ENCODE data around the gene PLOD1.
A peak's percentile ranks its signal among the peaks of the same experiment; 100 is the strongest.
"Not testable (repeated sequence)": the region's sequence is repeated elsewhere in the genome, so short reads cannot be mapped to it uniquely, and the experiment has no call there.

Gene PLOD1

DNA sequence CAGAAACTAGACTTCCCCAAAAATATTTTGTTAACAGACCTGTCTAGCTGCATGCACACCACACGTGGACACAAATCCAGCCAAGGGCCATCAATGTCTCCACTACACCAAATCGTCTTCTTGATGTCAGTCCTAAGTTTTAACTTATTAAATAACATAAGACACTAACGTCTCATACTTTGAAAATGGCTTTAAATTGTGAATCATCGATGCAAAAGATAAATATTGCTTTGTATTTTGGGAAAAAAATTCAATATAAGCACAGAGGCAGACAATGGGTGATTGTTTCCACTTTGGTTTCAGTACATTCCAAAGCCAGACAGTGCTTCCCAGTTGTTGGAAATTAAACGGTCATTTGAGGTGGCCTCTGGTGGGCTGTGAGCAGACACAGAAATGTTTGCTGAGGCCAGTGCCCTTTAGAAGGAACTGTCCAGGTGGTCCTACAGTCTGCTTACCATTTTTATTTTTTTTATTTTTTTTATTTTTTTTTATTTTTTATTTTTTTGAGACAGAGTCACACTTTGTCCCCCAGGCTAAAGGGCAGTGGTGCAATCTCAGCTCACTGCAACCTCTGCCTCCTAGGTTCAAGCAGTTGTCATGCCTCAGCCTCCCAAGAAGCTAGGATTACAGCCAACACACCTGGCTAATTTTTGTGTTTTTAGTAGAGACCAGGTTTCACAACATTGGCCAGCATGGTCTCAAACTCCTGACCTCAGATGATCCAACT is 6.5 kb upstream of the PLOD1 start:
- TF ChIP-seq CTCF (IDR thresholded peaks at IDR 0.05; ENCODE audit: low read depth, low read length), result no peak
- no peak for TF ChIP-seq MYC (IDR thresholded peaks at IDR 0.05; ENCODE audit: low read depth, low read length)
- TF ChIP-seq MAX (IDR thresholded peaks at IDR 0.05; ENCODE audit: low read depth, low read length), result no peak
- no peak for TF ChIP-seq POLR2A (IDR thresholded peaks at IDR 0.05; ENCODE audit: extremely low read depth, insufficient read length)
- no peak for DNase-seq (ENCODE audit: low read depth)

GRCh38 chr1:11929849-11930248 is 4.7 kb upstream of the PLOD1 start:
- TF ChIP-seq POLR2A (IDR thresholded peaks at IDR 0.05; ENCODE audit: extremely low read depth, insufficient read length), result no peak
- no peak for TF ChIP-seq CTCF (IDR thresholded peaks at IDR 0.05; ENCODE audit: low read depth, low read length)
- TF ChIP-seq MAX (IDR thresholded peaks at IDR 0.05; ENCODE audit: low read depth, low read length), result peak; percentile 97
- peak; percentile 97 for TF ChIP-seq MYC (IDR thresholded peaks at IDR 0.05; ENCODE audit: low read depth, low read length)
- peak; percentile 60 for DNase-seq (ENCODE audit: low read depth)

More for the DNA sequence above, 6.5 kb upstream of the PLOD1 start:
- H3K4me3 ChIP-seq (ENCODE audit: low read depth, low read length), result no peak overlapping the region

DNA sequence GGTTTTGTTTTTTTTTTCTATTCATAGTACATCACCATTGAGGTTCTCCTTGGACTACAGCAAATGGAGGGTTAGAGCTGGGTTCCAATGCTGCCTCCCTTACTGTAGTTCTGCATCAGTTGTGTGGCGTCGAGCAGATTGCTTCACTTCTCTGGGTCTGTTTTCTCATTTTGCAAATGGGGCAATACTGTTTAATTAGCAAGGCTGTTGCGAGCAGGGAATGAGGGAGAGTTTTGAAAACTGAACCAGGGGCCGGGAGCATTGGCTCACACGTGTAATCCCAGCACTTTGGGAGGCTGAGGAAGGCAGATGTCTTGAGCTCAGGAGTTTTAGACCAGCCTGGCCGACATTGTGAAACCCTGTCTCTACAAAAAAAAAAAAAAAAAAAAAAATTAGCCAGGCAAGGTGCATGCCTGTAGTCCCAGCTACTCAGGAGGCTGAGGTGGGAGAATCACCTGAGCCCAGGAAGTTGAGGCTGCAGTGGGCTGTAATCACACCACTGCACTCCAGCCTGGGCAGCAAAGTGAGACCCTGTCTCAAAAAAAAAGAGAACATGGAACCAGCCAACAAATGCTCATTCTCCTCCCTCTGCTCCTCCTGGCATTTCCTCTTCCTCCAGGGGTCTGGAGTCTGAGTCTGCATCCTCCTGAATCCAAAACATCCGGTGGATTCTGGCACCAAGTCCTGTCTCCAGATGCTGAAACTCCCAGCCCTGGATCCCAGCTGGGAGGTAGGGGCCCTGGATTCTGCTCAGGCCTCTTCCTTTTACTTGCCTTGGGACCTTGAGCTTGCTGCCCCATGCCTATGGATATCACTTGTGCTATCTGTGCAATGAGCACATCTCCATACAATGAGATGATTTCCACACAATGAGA is 3.7 kb upstream of the PLOD1 start:
- DNase-seq (ENCODE audit: low read depth), result peak; percentile 38
- no peak overlapping the region for H3K4me3 ChIP-seq (ENCODE audit: low read depth, low read length)
- no peak for TF ChIP-seq MAX (IDR thresholded peaks at IDR 0.05; ENCODE audit: low read depth, low read length)
- TF ChIP-seq CTCF (IDR thresholded peaks at IDR 0.05; ENCODE audit: low read depth, low read length), result no peak
- TF ChIP-seq MYC (IDR thresholded peaks at IDR 0.05; ENCODE audit: low read depth, low read length), result no peak
- TF ChIP-seq POLR2A (IDR thresholded peaks at IDR 0.05; ENCODE audit: extremely low read depth, insufficient read length), result no peak

More at GRCh38 chr1:11929849-11930248, 4.7 kb upstream of the PLOD1 start:
- no peak overlapping the region for H3K4me3 ChIP-seq (ENCODE audit: low read depth, low read length)

GRCh38 chr1:11931845-11932244 is 2.7 kb upstream of the PLOD1 start:
- DNase-seq (ENCODE audit: low read depth), result no peak
- H3K4me3 ChIP-seq (ENCODE audit: low read depth, low read length), result no peak overlapping the region
- TF ChIP-seq POLR2A (IDR thresholded peaks at IDR 0.05; ENCODE audit: extremely low read depth, insufficient read length), result no peak
- TF ChIP-seq CTCF (IDR thresholded peaks at IDR 0.05; ENCODE audit: low read depth, low read length), result no peak
- TF ChIP-seq MAX (IDR thresholded peaks at IDR 0.05; ENCODE audit: low read depth, low read length), result no peak
- TF ChIP-seq MYC (IDR thresholded peaks at IDR 0.05; ENCODE audit: low read depth, low read length), result no peak

GRCh38 chr1:11935057-11935412 is 518 bp downstream of the PLOD1 start:
- TF ChIP-seq MAX (IDR thresholded peaks at IDR 0.05; ENCODE audit: low read depth, low read length), result no peak
- no peak for TF ChIP-seq POLR2A (IDR thresholded peaks at IDR 0.05; ENCODE audit: extremely low read depth, insufficient read length)
- TF ChIP-seq CTCF (IDR thresholded peaks at IDR 0.05; ENCODE audit: low read depth, low read length), result no peak
- TF ChIP-seq MYC (IDR thresholded peaks at IDR 0.05; ENCODE audit: low read depth, low read length), result no peak
- H3K4me3 ChIP-seq (ENCODE audit: low read depth, low read length), result peak overlapping the region; percentile 67
- no peak for DNase-seq (ENCODE audit: low read depth)

- not testable (repeated sequence) for H3K4me3 ChIP-seq (ENCODE audit: low read depth, low read length); DNase-seq (ENCODE audit: low read depth)
Measured at GRCh38 chr1:11935733-11936132, 1.2 kb downstream of the PLOD1 start.
